GM11168 (cell line): ENCODE measurements around the gene ORC1.

Experiments
- in situ Hi-C: fragments of 300-500 bp; cut with MboI; formaldehyde crosslinking; loops from one replicate; pipeline ENCODE4 v1.12.0; 2022; ENCODE audit warnings: low sequenced_read_pairs; ENCODE audit not compliant: unreplicated experiment

ORC1 gene

GRCh38 chr1:52404116-52404974 is at the start of gene ORC1, which contains the start of gene PRPF38A:
TSS of gene ORC1 (minus strand) at chr1:52404423. CDS start at chr1:52402223, 2,200 bp downstream.
TSS of gene PRPF38A (plus strand) at chr1:52404602. CDS start at chr1:52404750, 148 bp downstream.
- in situ Hi-C loops = loop anchor here (25.0 kb wide), 1 partner anchor 833 kb away; the partner anchor contains the start of gene MAGOH

GRCh38 chr1:52444463-52444862 is 40.2 kb upstream of the ORC1 start:
- in situ Hi-C loops = no loop called here

GRCh38 chr1:52439976-52440375 is 35.8 kb upstream of the ORC1 start:
- in situ Hi-C loops = no loop called here

- in situ Hi-C loops = no loop called here
Measured at GRCh38 chr1:52436817-52437216, 32.6 kb upstream of the ORC1 start.

GRCh38 chr1:52435650-52436049 is 31.4 kb upstream of the ORC1 start:
- in situ Hi-C loops = no loop called here

- in situ Hi-C loops = no loop called here
Measured at GRCh38 chr1:52435211-52435610, 31.0 kb upstream of the ORC1 start.

DNA sequence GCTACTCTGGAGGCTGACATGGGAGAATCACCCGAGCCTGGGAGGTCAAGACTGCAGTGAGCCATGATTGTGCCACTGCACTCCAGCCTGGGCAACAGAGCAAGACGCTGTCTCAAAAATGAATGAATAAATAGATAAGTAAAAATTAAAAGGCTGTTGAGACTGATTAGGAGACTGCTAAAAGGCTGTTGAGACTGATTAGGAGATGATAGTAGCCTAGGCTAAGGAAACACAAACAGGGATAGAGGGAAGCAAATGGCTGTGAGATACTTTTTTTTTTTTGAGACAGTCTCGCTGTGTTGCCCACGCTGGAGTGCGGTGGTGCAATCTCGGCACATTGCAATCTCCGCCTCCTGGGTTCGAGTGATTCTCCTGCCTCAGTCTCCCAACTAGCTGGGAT is 28.6 kb upstream of the ORC1 start:
- in situ Hi-C loops = no loop called here

DNA sequence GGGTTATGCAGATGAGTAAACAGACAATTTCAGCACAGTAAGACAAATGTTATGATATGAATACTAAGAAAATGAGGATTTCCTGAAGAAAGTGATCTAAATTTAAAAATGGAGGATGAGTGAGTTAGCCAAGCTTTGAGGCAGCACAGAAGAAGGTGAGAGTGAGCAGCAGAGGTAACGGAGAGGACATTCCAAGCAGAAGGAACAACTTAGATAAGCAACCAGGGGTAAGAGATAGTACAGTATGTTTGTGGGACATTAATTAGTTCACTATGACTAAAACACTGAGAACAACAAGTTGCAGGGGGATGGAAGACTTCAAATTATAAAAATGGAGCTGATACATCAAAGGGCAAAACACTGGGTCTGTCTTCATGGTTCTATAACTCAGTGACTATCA is 22.9 kb upstream of the ORC1 start:
- in situ Hi-C loops = no loop called here

GRCh38 chr1:52426371-52426770 is 22.1 kb upstream of the ORC1 start:
- in situ Hi-C loops = no loop called here

- in situ Hi-C loops = loop anchor here (25.0 kb wide), 1 partner anchor 812 kb away; the partner anchor contains the start of gene MAGOH
Measured at GRCh38 chr1:52424813-52425212, 20.6 kb upstream of the ORC1 start.

DNA sequence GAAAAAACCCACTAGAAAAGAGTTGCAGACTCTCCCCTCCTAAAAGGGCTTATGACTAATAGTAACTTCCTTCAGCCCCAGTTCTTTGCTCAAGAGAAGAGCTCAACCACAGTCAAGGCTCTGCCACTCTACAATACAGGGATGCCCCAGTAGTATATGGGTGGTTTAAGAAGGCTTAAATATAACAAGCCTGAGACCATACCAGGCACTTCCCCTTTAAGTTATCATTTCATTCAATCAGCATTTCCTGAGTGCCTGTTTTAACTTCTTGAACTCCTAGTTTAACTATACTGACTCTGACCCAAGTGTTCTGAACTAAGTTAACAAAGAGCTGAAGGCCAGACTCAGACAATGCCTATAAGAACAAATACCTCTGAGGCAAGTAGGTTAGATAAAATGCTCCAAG is 20.0 kb upstream of the ORC1 start:
- in situ Hi-C loops = loop anchor here (25.0 kb wide), 1 partner anchor 813 kb away; the partner anchor contains the start of gene MAGOH

- in situ Hi-C loops = loop anchor here (25.0 kb wide), 1 partner anchor 814 kb away; the partner anchor contains the start of gene MAGOH
Measured at GRCh38 chr1:52423771-52424170, 19.5 kb upstream of the ORC1 start.

DNA sequence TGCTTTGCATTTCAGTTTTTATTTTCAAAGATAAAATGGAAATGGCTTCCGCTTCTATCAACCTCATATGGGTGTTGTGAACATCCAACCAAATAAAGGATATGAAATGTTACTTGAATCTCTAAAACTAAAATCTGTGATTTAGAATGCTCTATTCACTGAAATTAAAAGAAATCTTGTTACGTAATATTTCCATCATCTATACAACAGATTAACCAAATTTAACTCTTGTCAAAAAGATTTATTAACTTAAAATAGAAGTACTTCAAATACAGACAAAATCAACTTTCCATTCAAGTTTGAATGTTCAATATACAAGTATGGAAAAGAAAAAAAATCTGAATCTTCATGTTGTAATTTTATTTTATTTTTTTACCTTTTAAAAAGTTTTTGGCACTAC is 18.8 kb upstream of the ORC1 start:
- in situ Hi-C loops = loop anchor here (25.0 kb wide), 1 partner anchor 814 kb away; the partner anchor contains the start of gene MAGOH

DNA sequence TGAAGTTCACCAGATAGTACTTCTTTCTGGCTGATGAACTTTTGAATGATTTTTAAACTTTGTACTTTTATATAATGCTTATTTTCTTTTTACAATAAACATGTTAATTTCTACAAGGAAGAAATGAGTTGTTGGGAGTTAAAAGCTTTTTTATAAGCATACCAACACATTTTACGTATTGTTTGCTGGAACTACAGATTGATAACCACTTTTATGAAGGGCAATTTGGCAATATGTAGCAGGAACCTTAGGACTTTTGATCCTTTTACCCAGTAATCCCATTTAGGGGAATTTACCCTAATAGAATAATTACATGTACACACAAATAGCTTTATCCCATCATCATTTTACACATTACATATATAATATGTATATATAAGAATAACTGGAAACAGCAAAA is 16.5 kb upstream of the ORC1 start:
- in situ Hi-C loops = loop anchor here (25.0 kb wide), 1 partner anchor 817 kb away; the partner anchor contains the start of gene MAGOH

DNA sequence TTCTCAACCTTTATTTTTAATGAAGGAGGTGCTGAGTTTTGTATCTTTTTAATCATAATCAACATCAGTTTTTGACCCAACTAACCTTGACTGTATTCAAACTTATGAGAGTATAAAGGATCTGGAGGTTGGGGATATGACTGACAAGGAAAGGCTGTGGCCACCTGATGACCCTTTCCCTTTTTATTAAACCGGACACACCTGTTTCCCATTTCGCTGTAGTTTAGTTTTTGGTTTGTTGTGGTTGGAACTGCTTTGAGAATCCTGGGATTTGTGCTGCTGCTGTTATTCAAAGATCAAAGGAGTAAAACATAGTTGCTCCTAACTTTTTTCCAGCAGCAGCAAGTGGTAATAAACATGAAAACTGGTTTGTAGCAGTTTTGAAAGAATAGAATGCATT is 12.6 kb upstream of the ORC1 start:
- in situ Hi-C loops = loop anchor here (25.0 kb wide), 1 partner anchor 820 kb away; the partner anchor contains the start of gene MAGOH

DNA sequence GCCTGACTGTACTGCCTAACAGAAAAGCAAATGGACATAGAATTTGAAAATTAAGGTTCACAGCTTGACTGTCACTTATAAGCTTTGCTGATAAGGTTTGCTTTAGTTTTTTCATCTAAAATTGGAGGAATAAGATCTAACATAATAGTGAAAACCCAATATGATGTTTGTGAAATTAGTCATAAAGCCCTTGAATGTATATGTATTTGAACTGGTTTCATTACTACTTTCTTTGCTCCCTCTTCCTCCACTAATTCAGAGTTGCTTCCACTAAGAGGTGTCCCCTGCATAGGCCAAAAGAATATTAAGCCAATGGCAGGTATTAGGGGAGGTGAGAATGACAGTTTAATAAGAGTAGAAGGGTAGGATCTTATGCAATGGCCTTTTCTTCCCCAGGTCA is 10.7 kb upstream of the ORC1 start:
- in situ Hi-C loops = loop anchor here (25.0 kb wide), 1 partner anchor 822 kb away; the partner anchor contains the start of gene MAGOH

- in situ Hi-C loops = loop anchor here (25.0 kb wide), 1 partner anchor 824 kb away; the partner anchor contains the start of gene MAGOH
Measured at GRCh38 chr1:52413410-52413989, 9.3 kb upstream of the ORC1 start.

GRCh38 chr1:52404975-52405338 is 734 bp upstream of the ORC1 start:
- in situ Hi-C loops = loop anchor here (25.0 kb wide), 1 partner anchor 832 kb away; the partner anchor contains the start of gene MAGOH

DNA sequence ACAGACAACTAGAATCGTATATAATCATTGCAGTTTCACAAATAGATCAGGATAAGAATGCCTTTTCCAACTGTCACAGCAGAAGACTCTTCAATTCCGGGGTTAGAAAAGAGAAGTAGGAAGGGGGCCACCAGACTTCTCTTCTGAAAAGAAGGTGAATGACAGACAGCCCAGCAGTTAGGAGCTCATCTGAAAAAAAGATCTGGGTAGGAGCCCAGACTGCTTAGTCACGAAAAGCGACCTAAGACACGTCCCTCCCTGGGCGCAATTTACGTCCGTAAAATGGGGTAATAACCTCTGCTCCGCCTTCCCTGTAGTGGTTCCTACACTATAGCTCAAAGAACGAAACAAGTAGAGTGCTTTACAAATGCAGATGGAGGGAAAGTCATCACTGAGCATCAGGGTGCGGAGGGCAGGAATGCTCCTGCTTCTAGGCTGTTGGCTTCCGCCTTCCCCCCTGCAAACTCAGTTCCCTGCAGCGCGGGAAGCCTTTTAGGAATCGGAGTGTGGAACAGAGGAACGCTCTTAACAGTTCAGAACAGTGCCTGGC is 582 bp downstream of the ORC1 start:
- in situ Hi-C loops = loop anchor here (25.0 kb wide), 1 partner anchor 834 kb away; the partner anchor contains the start of gene MAGOH

DNA sequence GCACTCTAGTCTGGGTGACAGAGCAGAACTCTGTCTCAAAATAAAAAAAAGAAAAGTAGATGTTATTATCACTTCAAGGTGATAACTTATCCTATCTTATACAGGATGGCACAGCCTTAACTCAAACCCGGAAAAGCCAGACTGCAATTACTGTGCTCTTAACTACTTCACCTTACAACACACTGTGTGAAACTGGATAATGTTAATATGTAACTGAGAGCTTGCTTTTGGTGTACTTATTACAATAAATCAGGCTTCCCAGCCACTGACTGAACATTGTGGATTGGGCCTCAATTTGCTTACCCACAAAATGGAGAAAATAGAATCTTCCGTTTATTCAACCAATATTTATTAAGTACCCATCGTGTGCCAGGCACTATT is 1.4 kb downstream of the ORC1 start:
- in situ Hi-C loops = loop anchor here (25.0 kb wide), 1 partner anchor 834 kb away; the partner anchor contains the start of gene MAGOH
